Activated CD4-positive, CD25-positive, alpha-beta regulatory T cell (primary cell): ENCODE measurements around the gene VAV1.
"Not testable (repeated sequence)": the region's sequence is repeated elsewhere in the genome, so short reads cannot be mapped to it uniquely, and the experiment has no call there.

Experiments
- DNase-seq, 4 experiments: peaks; one replicate each; lab custom pipeline; 2025; lab: John Stamatoyannopoulos, UW

Gene VAV1

GRCh38 chr19:6790194-6791128, 18.0 kb downstream of the VAV1 start:
- DNase-seq, result no peak

- DNase-seq, result no peak
These were observed 18.7 kb downstream of the VAV1 start for GRCh38 chr19:6791237-6791636.

- no peak for DNase-seq
These were observed 20.9 kb downstream of the VAV1 start for GRCh38 chr19:6793411-6793810.

- DNase-seq, result no peak
These were observed 21.5 kb downstream of the VAV1 start for GRCh38 chr19:6793973-6794372.

- DNase-seq, result no peak
These were observed 22.4 kb downstream of the VAV1 start for GRCh38 chr19:6794686-6795431.

- DNase-seq, result no peak
These were observed 23.8 kb downstream of the VAV1 start for GRCh38 chr19:6796278-6796677.

GRCh38 chr19:6797646-6798045, 25.1 kb downstream of the VAV1 start:
- DNase-seq, result no peak

- not testable (repeated sequence) for DNase-seq
These were observed 27.8 kb downstream of the VAV1 start for GRCh38 chr19:6800160-6800790.

- DNase-seq, result no peak
These were observed 28.5 kb downstream of the VAV1 start for GRCh38 chr19:6800991-6801484.

- peak; percentile 51 to 69 (median 56) for DNase-seq
These were observed 29.1 kb downstream of the VAV1 start for GRCh38 chr19:6801485-6802086.

- peak in 3 of 4 experiments; percentile 11 to 33 (median 13) for DNase-seq
These were observed 30.0 kb downstream of the VAV1 start for GRCh38 chr19:6802336-6803035.

- DNase-seq, result no peak
These were observed 30.5 kb downstream of the VAV1 start for GRCh38 chr19:6803036-6803404.

- DNase-seq, result no peak
These were observed 34.0 kb downstream of the VAV1 start for GRCh38 chr19:6806488-6806887.

GRCh38 chr19:6807291-6807690, 34.8 kb downstream of the VAV1 start:
- DNase-seq, result no peak

- no peak for DNase-seq
These were observed 36.0 kb downstream of the VAV1 start for GRCh38 chr19:6808494-6808893.

GRCh38 chr19:6809262-6809661, 36.8 kb downstream of the VAV1 start:
- no peak for DNase-seq

- no peak for DNase-seq
These were observed 38.9 kb downstream of the VAV1 start for GRCh38 chr19:6811378-6811777.

- DNase-seq, result no peak
These were observed 39.4 kb downstream of the VAV1 start for GRCh38 chr19:6811906-6812305.

GRCh38 chr19:6812612-6813011, 40.1 kb downstream of the VAV1 start:
- no peak for DNase-seq

- DNase-seq, result no peak
These were observed 41.2 kb downstream of the VAV1 start for GRCh38 chr19:6813659-6814058.

GRCh38 chr19:6817179-6817578, 44.7 kb downstream of the VAV1 start:
- no peak for DNase-seq
